ENCODE data around the gene SNORC.

DNA sequence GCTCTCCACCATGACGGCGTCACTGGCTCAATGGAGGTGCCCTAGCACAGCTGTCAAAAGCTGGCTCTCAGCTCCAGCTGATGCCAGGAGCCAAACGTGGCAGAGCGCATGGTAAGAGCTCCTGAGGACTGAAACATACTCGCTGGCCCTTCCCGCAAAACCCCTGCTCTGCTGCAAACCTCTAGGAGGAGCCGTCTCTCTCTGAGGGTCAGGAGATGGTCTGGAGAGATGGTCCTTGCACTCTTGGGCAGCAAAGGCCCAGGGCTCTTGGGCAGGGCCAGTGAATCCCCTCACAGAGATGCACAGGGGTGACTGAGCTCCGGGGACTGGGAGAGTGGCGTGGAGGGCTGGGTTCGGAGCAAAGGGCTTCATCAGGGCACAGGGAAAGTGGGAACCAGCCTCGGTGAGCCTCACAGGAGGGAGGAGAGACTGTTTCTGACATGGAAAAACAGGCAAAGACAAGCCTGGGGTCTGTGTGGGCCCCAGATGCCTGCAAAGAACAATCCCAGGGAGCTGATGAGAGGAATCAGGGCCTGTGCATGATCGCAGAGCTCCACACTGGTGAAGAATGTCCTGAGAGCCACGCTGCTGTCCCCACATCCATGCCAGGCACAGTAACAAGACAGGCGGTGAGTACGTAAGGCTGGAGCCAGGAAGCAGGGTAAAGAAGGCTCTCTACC is 17.2 kb downstream of the SNORC start:
- TF ChIP-seq POLR2A (IDR thresholded peaks at IDR 0.05) (no peak), POLR2AphosphoS5 (IDR thresholded peaks at IDR 0.05) (no peak)
- TF ChIP-seq, protein P1, sequence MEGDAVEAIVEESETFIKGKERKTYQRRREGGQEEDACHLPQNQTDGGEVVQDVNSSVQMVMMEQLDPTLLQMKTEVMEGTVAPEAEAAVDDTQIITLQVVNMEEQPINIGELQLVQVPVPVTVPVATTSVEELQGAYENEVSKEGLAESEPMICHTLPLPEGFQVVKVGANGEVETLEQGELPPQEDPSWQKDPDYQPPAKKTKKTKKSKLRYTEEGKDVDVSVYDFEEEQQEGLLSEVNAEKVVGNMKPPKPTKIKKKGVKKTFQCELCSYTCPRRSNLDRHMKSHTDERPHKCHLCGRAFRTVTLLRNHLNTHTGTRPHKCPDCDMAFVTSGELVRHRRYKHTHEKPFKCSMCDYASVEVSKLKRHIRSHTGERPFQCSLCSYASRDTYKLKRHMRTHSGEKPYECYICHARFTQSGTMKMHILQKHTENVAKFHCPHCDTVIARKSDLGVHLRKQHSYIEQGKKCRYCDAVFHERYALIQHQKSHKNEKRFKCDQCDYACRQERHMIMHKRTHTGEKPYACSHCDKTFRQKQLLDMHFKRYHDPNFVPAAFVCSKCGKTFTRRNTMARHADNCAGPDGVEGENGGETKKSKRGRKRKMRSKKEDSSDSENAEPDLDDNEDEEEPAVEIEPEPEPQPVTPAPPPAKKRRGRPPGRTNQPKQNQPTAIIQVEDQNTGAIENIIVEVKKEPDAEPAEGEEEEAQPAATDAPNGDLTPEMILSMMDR (IDR thresholded peaks at IDR 0.05), result no peak
